Measurements from ENCODE around the gene KRTAP10-1. TPM values are rescaled to one million over a fixed set of nuclear protein-coding genes. Genes with fewer than 3 reads are reported as not detected.

Gene KRTAP10-1
- total and polyA plus RNA-seq, 9 of the 15 experiments (the other 6 are each of a cell fraction or from before 2014, with no cell fraction given): not detected

DNA sequence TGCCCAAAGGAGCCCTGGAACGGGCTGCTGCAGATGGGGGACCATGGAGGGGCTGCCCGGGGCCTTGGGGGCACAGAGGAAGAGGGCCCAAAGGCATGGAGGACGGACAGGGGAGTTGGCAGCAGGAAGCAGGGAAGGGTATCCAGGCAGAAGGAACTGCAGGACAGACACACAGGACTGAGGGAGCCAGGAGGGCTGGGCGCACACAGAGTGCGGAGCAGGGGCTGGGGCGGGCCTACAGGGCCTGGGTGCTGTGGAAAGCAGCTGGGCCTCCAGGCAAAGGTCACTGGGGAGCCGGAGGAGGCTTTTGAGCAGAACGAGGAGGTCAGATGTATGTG lies 28.1 kb downstream of the KRTAP10-1 start (continued):
- TF ChIP-seq RAD51 (IDR thresholded peaks at IDR 0.05; ENCODE audit: borderline replicate concordance, low read depth): no peak
- no peak for TF ChIP-seq ZNF212 (CRISPR knock-in tag; IDR thresholded peaks at IDR 0.05)
- no peak for TF ChIP-seq PPARD (CRISPR knock-in tag; IDR thresholded peaks at IDR 0.05)
- TF ChIP-seq GABPB1 (CRISPR knock-in tag; IDR thresholded peaks at IDR 0.05): no peak
- TF ChIP-seq TAF7 (tag; IDR thresholded peaks at IDR 0.05): no peak

GRCh38 chr21:44511219-44511937 lies 28.6 kb downstream of the KRTAP10-1 start:
- no peak for DNase-seq (ENCODE audit: extremely low read depth in 1 of 4, low spot score in 3 of 4)
- peaks cover 0 to 22% of the 10 kb centered on the region in 2 experiments; a peak in 2 of 5 replicates for H3K4me1 ChIP-seq (replicated peaks in 1 of 2; ENCODE audit: control insufficient read depth in 2 of 2, insufficient read depth in 2 of 2, low read length in 2 of 2)
- peaks cover 15% of the 10 kb centered on the region for H4K20me1 ChIP-seq (replicated peaks; ENCODE audit: control insufficient read depth, insufficient read depth, low read length)
- no peak overlapping the region for H2AFZ ChIP-seq (ENCODE audit: low read depth, low read length)
- WGBS (ENCODE audit: insufficient coverage, low coverage, missing lambda C conversion rate): 1% methylated on average over 11 of the region's 11 CpGs
- no TSS peak for BruUV-seq (replicated peaks)
- peak in 1 of 2 experiments; percentile 80; a peak in 1 of 4 replicates for TF ChIP-seq KDM1A (IDR thresholded peaks at IDR 0.05)
- no peak for TF ChIP-seq COPS2 (conservative IDR thresholded peaks at IDR 0.05)
- TF ChIP-seq, protein P1, sequence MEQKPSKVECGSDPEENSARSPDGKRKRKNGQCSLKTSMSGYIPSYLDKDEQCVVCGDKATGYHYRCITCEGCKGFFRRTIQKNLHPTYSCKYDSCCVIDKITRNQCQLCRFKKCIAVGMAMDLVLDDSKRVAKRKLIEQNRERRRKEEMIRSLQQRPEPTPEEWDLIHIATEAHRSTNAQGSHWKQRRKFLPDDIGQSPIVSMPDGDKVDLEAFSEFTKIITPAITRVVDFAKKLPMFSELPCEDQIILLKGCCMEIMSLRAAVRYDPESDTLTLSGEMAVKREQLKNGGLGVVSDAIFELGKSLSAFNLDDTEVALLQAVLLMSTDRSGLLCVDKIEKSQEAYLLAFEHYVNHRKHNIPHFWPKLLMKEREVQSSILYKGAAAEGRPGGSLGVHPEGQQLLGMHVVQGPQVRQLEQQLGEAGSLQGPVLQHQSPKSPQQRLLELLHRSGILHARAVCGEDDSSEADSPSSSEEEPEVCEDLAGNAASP (IDR thresholded peaks at IDR 0.05): no peak
- no peak overlapping the region for H3K4me3 ChIP-seq
- no peak for FAIRE-seq
- no peak overlapping the region for H3K27ac ChIP-seq (ENCODE audit: extremely low read depth, low read depth, low read length)
- H3K36me3 ChIP-seq (ENCODE audit: control insufficient read depth, insufficient read depth, low read length): no peaks in the 10 kb centered on the region
- H3K27me3 ChIP-seq (ENCODE audit: control insufficient read depth in 2 of 2, insufficient read depth in 2 of 2, low read length in 2 of 2): peaks cover 25 to 54% of the 10 kb centered on the region in 2 experiments
- ATAC-seq: no peak
- no peaks in the 10 kb centered on the region for H3K9me1 ChIP-seq (ENCODE audit: control insufficient read depth, insufficient read depth, low read length)
- ChIA-PET CTCF (ENCODE audit: low intra/inter-chr PET ratio) (interaction anchor here (1.2 to 2.2 kb wide), 3 partner anchors 207 to 421 kb away, joined by 3 to 16 read pairs (median 3); no protein-coding TSS in a partner anchor), POLR2A (interaction anchor here (1.1 to 1.3 kb wide), 2 partner anchors 10 to 238 kb away, joined by 3 read pairs; no protein-coding TSS in a partner anchor)
- no peaks in the 10 kb centered on the region for H3K9me3 ChIP-seq (replicated peaks; ENCODE audit: control insufficient read depth, insufficient read depth, low read depth, low read length)
- H3K79me2 ChIP-seq (ENCODE audit: control insufficient read depth, insufficient read depth, low read length): no peaks in the 10 kb centered on the region
- intact Hi-C loops (cut with micrococcal nuclease) (loop anchor here (2.0 to 10.0 kb wide), 2 partner anchors 281 to 413 kb away; partner anchors contain the start of gene ITGB2), in situ Hi-C loops (cut with MboI) (no loop called here)
- H3K9ac ChIP-seq (ENCODE audit: insufficient read depth in 1 of 2, low read depth in 2 of 2, low read length in 2 of 2): no peak overlapping the region
- peak overlapping the region; percentile 70; the same call in 1 of the 2 replicates for H3K4me2 ChIP-seq (ENCODE audit: insufficient read depth, low read length)

Measured in K562 (cell line).